NCI-H1417 (cell line): Measurements from ENCODE around the gene KCNC4.

Experiments used
- DNase-seq, 3 experiments: peaks; one replicate each; lab custom pipeline; 2025; lab: John Stamatoyannopoulos, UW

Gene KCNC4

GRCh38 chr1:110211496-110212168 lies 1.5 kb downstream of the KCNC4 start:
- peak in 2 of 3 experiments; percentile 62 to 66 for DNase-seq

GRCh38 chr1:110212169-110213142 lies 2.3 kb downstream of the KCNC4 start:
- peak; percentile 12 to 69 (median 66) for DNase-seq

- DNase-seq, result no peak
Observed at GRCh38 chr1:110213143-110213540, 3.0 kb downstream of the KCNC4 start.

- DNase-seq, result peak in 2 of 3 experiments; percentile 35 to 70
Observed at GRCh38 chr1:110214454-110215404, 4.6 kb downstream of the KCNC4 start.

- no peak for DNase-seq
Observed at GRCh38 chr1:110215621-110216515, 5.8 kb downstream of the KCNC4 start.

- no peak for DNase-seq
Observed at GRCh38 chr1:110216844-110217444, 6.8 kb downstream of the KCNC4 start.

- no peak for DNase-seq
Observed at GRCh38 chr1:110218137-110218536, 8.0 kb downstream of the KCNC4 start.

- no peak for DNase-seq
Observed at GRCh38 chr1:110218739-110219138, 8.6 kb downstream of the KCNC4 start.

- DNase-seq, result no peak
Observed at GRCh38 chr1:110220324-110220723, 10.2 kb downstream of the KCNC4 start.

GRCh38 chr1:110221119-110221518 lies 11.0 kb downstream of the KCNC4 start:
- no peak for DNase-seq

- no peak for DNase-seq
Observed at GRCh38 chr1:110223127-110223526, 13.0 kb downstream of the KCNC4 start.

- no peak for DNase-seq
Observed at GRCh38 chr1:110223581-110223980, 13.5 kb downstream of the KCNC4 start.

- no peak for DNase-seq
Observed at GRCh38 chr1:110224240-110224995, 14.3 kb downstream of the KCNC4 start.

GRCh38 chr1:110225212-110225611 lies 15.1 kb downstream of the KCNC4 start:
- no peak for DNase-seq

- no peak for DNase-seq
Observed at GRCh38 chr1:110225756-110226404, 15.8 kb downstream of the KCNC4 start.

- DNase-seq, result no peak
Observed at GRCh38 chr1:110227774-110228173, 17.7 kb downstream of the KCNC4 start.

- no peak for DNase-seq
Observed at GRCh38 chr1:110228381-110228780, 18.3 kb downstream of the KCNC4 start.

GRCh38 chr1:110228869-110229268 lies 18.8 kb downstream of the KCNC4 start:
- no peak for DNase-seq

- peak in 2 of 3 experiments; percentile 36 to 60 for DNase-seq
Observed at GRCh38 chr1:110229348-110230001, 19.4 kb downstream of the KCNC4 start.
